Testis (tissue), 2 donors: Measurements from ENCODE around the gene SRSF1.

Source experiments
- CTCF ChIP-seq, 3 experiments: fragments of 450-650 bp in 2 of 3; fragments of 200-600 bp in 1 of 3; sonication (generic) in 1 of 3; IDR thresholded peaks; one replicate each; pipeline ENCODE4 v1.5.1; 2016 to 2019; ENCODE audit warnings: antibody characterized with exemption in 3 of 3, mild to moderate bottlenecking in 2 of 3, moderate library complexity in 1 of 3
- POLR2A ChIP-seq: fragments of 450-650 bp; IDR thresholded peaks from one replicate; pipeline ENCODE4 v1.6.1; 2017; ENCODE audit warnings: antibody characterized with exemption, mild to moderate bottlenecking, moderate library complexity

- no peak for TF ChIP-seq CTCF (IDR thresholded peaks at IDR 0.05)
- no peak for TF ChIP-seq POLR2A
These were observed 34.1 kb upstream of the SRSF1 start for GRCh38 chr17:58041161-58041560.
